AG04450 (cell line): ENCODE data around the gene DNAAF1. TPM values are rescaled to one million over a fixed set of nuclear protein-coding genes. Genes with fewer than 3 reads are reported as not detected.

ENCODE experiments used
- CTCF ChIA-PET: fragments of 300-600, 350-600 bp; formaldehyde crosslinking; extraction: SDS; loops from one replicate; lab custom pipeline; 2022; ENCODE audit warnings: antibody characterized with exemption, inconsistent platforms; lab: Charles Lee
- POLR2A ChIA-PET: fragments of 350-600 bp; formaldehyde crosslinking; extraction: SDS; loops from one replicate; lab custom pipeline; 2021; ENCODE audit warnings: antibody characterized with exemption, inconsistent platforms; lab: Yijun Ruan, JAX
- DNase-seq: peaks from one replicate; pipeline ENCODE4 v3.0.0-alpha.2; 2011; ENCODE audit warnings: low read depth, low spot score
- H3K27ac ChIP-seq: one replicate; pipeline ENCODE4 v1.5.1; 2012; ENCODE audit warnings: low read depth, low read length, control low read depth
- H3K27me3 ChIP-seq: one replicate; pipeline ENCODE4 v1.6.0; 2012; ENCODE audit warnings: low read length; ENCODE audit not compliant: control insufficient read depth, insufficient read depth
- H3K4me3 ChIP-seq: 2 replicates; pipeline ENCODE4 v1.5.1; 2011; ENCODE audit warnings: mild to moderate bottlenecking, low read depth, low read length, control low read depth
- H3K9me3 ChIP-seq: 2 replicates; pipeline ENCODE4 v1.5.1; 2012; ENCODE audit warnings: low read length; ENCODE audit not compliant: control insufficient read depth, insufficient read depth
- CTCF ChIP-seq: IDR thresholded peaks from 2 replicates; pipeline ENCODE4 v1.5.1; 2011; ENCODE audit warnings: low read depth, low read length, control low read depth, inconsistent platforms
- polyA plus RNA-seq: library from polyadenylated mRNA; depleted of rRNA; stranded (reverse); fragments of >200 nt; gene quantifications from 2 replicates; pipeline ENCODE4 v1.2.3, GENCODE V29; 2011

Gene DNAAF1
- polyA plus RNA-seq, 1 experiment: not detected

- DNase-seq: no peak
- Histone ChIP-seq H3K27me3 (peaks cover 32% of the 10 kb centered on the region), H3K27ac (no peak overlapping the region), H3K9me3 (no peaks in the 10 kb centered on the region; the same call in 1 of the 2 replicates), H3K4me3 (no peak overlapping the region)
- POLR2A ChIA-PET: no interaction called here
- no peak for TF ChIP-seq CTCF
- CTCF ChIA-PET: interaction anchor here (1.1 kb wide), 1 partner anchor 90 kb away, joined by 4 read pairs; no protein-coding TSS in a partner anchor
These were observed 10.1 kb downstream of the DNAAF1 start for GRCh38 chr16:84155226-84155625.

- H3K4me3 ChIP-seq: no peak overlapping the region
- H3K9me3 ChIP-seq: no peaks in the 10 kb centered on the region; the same call in 1 of the 2 replicates
- POLR2A ChIA-PET: no interaction called here
- H3K27ac ChIP-seq: no peak overlapping the region
- CTCF ChIA-PET: interaction anchor here (0.6 to 1.6 kb wide), 3 partner anchors 31 to 329 kb away, joined by 3 to 5 read pairs (median 4); partner anchors contain the start of gene TAF1C
- no peak for DNase-seq
- peaks cover 31% of the 10 kb centered on the region for H3K27me3 ChIP-seq
- no peak for TF ChIP-seq CTCF
These were observed 10.7 kb downstream of the DNAAF1 start for GRCh38 chr16:84155771-84156170.

GRCh38 chr16:84156342-84156784, 11.3 kb downstream of the DNAAF1 start:
- peaks cover 33% of the 10 kb centered on the region for H3K27me3 ChIP-seq
- H3K4me3 ChIP-seq: no peak overlapping the region
- no peak overlapping the region for H3K27ac ChIP-seq
- ChIA-PET POLR2A (interaction anchor here (0.6 to 0.7 kb wide), 2 partner anchors 38 to 383 kb away, joined by 3 read pairs; no protein-coding TSS in a partner anchor), CTCF (interaction anchor here (0.6 to 1.6 kb wide), 4 partner anchors 31 to 328 kb away, joined by 3 to 7 read pairs (median 4); partner anchors contain the start of gene TAF1C)
- no peaks in the 10 kb centered on the region; the same call in 1 of the 2 replicates for H3K9me3 ChIP-seq
- TF ChIP-seq CTCF: peak; percentile 35
- DNase-seq: no peak

- DNase-seq: no peak
- POLR2A ChIA-PET: no interaction called here
- no peak for TF ChIP-seq CTCF
- Histone ChIP-seq H3K4me3 (no peak overlapping the region), H3K27me3 (peaks cover 50% of the 10 kb centered on the region), H3K27ac (no peak overlapping the region), H3K9me3 (no peaks in the 10 kb centered on the region; the same call in 1 of the 2 replicates)
- CTCF ChIA-PET: interaction anchor here (1.0 kb wide), 1 partner anchor 28 kb away, joined by 3 read pairs; the partner anchor contains the start of gene TAF1C
These were observed 13.9 kb downstream of the DNAAF1 start for GRCh38 chr16:84159007-84159406.

GRCh38 chr16:84159800-84160199, 14.7 kb downstream of the DNAAF1 start:
- Histone ChIP-seq H3K9me3 (no peaks in the 10 kb centered on the region; the same call in 1 of the 2 replicates), H3K27ac (no peak overlapping the region), H3K27me3 (peaks cover 50% of the 10 kb centered on the region), H3K4me3 (no peak overlapping the region)
- no peak for TF ChIP-seq CTCF
- CTCF ChIA-PET: no interaction called here
- POLR2A ChIA-PET: no interaction called here
- DNase-seq: no peak
